CD8-positive, alpha-beta memory T cell (primary cell): ENCODE data around the gene MALAT1. TPM values are rescaled to one million over a fixed set of nuclear protein-coding genes. Genes with fewer than 3 reads are reported as not detected.

Experiments
- CTCF ChIA-PET: fragments of 350-600 bp; sonication (Branson Sonifier 250); formaldehyde crosslinking; loops from one replicate; lab custom pipeline; 2021; ENCODE audit warnings: antibody characterized with exemption; lab: Charles Lee
- POLR2A ChIA-PET: fragments of 350-600 bp; sonication (Branson Sonifier 250); formaldehyde crosslinking; loops from one replicate; lab custom pipeline; 2021; ENCODE audit warnings: antibody characterized with exemption; lab: Charles Lee
- DNase-seq, 5 donors: peaks; one replicate each; pipeline versions ENCODE4 v3.0.0 to v3.0.0-alpha.2; 2020 to 2022; ENCODE audit warnings: mixed read lengths in 1 of 5
- H3K27ac ChIP-seq: one replicate; pipeline ENCODE4 v1.7.0; 2013; ENCODE audit warnings: low read depth, mild to moderate bottlenecking, low read length, moderate library complexity
- H3K27me3 ChIP-seq: 2 replicates; pipeline ENCODE4 v1.7.0; 2013; ENCODE audit warnings: low read length, mild to moderate bottlenecking; ENCODE audit not compliant: insufficient read depth, poor library complexity, severe bottlenecking
- H3K36me3 ChIP-seq: 2 replicates; pipeline ENCODE4 v1.7.0; 2013; ENCODE audit warnings: mild to moderate bottlenecking, low read length, moderate library complexity; ENCODE audit not compliant: insufficient read depth
- H3K4me1 ChIP-seq: 2 replicates; pipeline ENCODE4 v1.7.0; 2013; ENCODE audit warnings: mild to moderate bottlenecking, low read length, moderate library complexity; ENCODE audit not compliant: insufficient read depth
- H3K4me3 ChIP-seq: 2 replicates; pipeline ENCODE4 v1.7.0; 2013; ENCODE audit warnings: mild to moderate bottlenecking, low read length
- H3K9me3 ChIP-seq: 2 replicates; pipeline ENCODE4 v1.7.0; 2013; ENCODE audit warnings: mild to moderate bottlenecking, low read length
- H3K27ac Mint-ChIP-seq, 8 donors: one replicate each; pipeline ENCODE4 v1.8.0; 2020 to 2021; ENCODE audit warnings: mixed read lengths in 8 of 8, mild to moderate bottlenecking in 6 of 8, inconsistent platforms in 3 of 8, moderate library complexity in 3 of 8
- H3K27me3 Mint-ChIP-seq, 2 donors: one replicate each; pipeline ENCODE4 v1.8.0; 2020 to 2021; ENCODE audit warnings: mixed read lengths in 2 of 2, mild to moderate bottlenecking in 1 of 2, moderate library complexity in 1 of 2
- H3K36me3 Mint-ChIP-seq, 3 donors: one replicate each; pipeline ENCODE4 v1.8.0; 2020 to 2021; ENCODE audit warnings: mixed read lengths in 3 of 3, inconsistent platforms in 1 of 3, mild to moderate bottlenecking in 1 of 3
- H3K4me1 Mint-ChIP-seq, 3 donors: one replicate each; pipeline ENCODE4 v1.8.0; 2020 to 2021; ENCODE audit warnings: mixed read lengths in 3 of 3, inconsistent platforms in 1 of 3, mild to moderate bottlenecking in 1 of 3
- H3K4me3 Mint-ChIP-seq, 7 donors: one replicate each; pipeline ENCODE4 v1.8.0; 2020 to 2021; ENCODE audit warnings: mixed read lengths in 7 of 7, mild to moderate bottlenecking in 6 of 7, moderate library complexity in 4 of 7, inconsistent platforms in 2 of 7
- H3K9me3 Mint-ChIP-seq, 5 donors: one replicate each; pipeline ENCODE4 v1.8.0; 2020 to 2022; ENCODE audit warnings: mixed read lengths in 5 of 5, mild to moderate bottlenecking in 3 of 5, moderate library complexity in 2 of 5, inconsistent platforms in 1 of 5
- polyA plus RNA-seq: library from polyadenylated mRNA; unstranded; fragments of 300-500 nt; fragmentation: Illumina TruSeq; gene quantifications from one replicate; pipeline ENCODE4 v1.2.3, GENCODE V29; 2021
- total RNA-seq, 2 experiments: library from RNA; stranded (reverse); gene quantifications; one replicate each; pipeline ENCODE4 v1.2.3, GENCODE V29; 2021

MALAT1 gene
- total and polyA plus RNA-seq, 3 experiments from 2014 or later: 2,529 to 4,912 (median 4,639) TPM

DNA sequence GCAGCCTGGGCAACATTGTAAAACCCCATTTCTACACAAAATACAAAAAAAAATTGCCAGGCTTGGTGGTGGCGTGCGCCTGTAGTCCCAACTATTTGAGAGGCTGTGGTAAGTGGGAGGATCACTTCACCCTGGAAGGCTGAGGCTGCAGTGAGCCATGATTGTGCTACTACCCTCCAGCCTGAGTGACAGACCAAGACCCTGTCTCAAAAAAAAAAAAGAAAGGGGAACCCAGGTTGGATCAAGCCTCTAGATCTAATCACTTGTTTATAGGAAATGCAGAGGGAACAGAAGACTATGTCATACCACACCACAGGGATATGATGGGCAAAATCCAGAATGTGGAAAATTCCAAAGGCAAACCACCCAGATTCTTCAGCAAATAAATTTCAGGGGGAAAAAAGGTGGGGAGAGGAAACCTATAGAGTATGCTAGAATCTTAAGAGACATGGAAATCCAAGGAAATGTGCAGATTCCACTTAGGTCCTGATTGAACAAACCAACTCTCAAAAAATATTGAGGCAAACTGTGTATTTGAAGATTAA, 16.5 kb upstream of the MALAT1 start:
- H3K36me3 ChIP-seq: no peaks in the 10 kb centered on the region
- H3K27me3 Mint-ChIP-seq: no peaks in the 10 kb centered on the region
- H3K9me3 ChIP-seq: no peaks in the 10 kb centered on the region
- no peaks in the 10 kb centered on the region for H3K4me1 ChIP-seq
- H3K4me3 ChIP-seq: no peak overlapping the region
- no peak for DNase-seq
- peaks cover 3 to 13% (median 6%) of the 10 kb centered on the region in 3 donors for H3K4me1 Mint-ChIP-seq
- CTCF ChIA-PET: interaction anchor here (0.8 to 11.5 kb wide), 2 partner anchors 10 to 14 kb away, joined by 3 to 132 read pairs; partner anchors contain the start of gene MALAT1
- H3K27ac Mint-ChIP-seq: no peak overlapping the region
- H3K36me3 Mint-ChIP-seq: peaks cover 0 to 4% (median 0%) of the 10 kb centered on the region in 3 donors
- H3K27ac ChIP-seq: no peak overlapping the region
- no peaks in the 10 kb centered on the region for H3K9me3 Mint-ChIP-seq
- POLR2A ChIA-PET: interaction anchor here (1.1 to 1.2 kb wide), 2 partner anchors 10 to 12 kb away, joined by 3 read pairs; no protein-coding TSS in a partner anchor
- no peaks in the 10 kb centered on the region for H3K27me3 ChIP-seq
- no peak overlapping the region for H3K4me3 Mint-ChIP-seq

- Mint-ChIP-seq H3K9me3 (no peaks in the 10 kb centered on the region), H3K4me1 (peaks cover 0 to 3% (median 2%) of the 10 kb centered on the region in 3 donors), H3K4me3 (no peak overlapping the region), H3K27me3 (peaks cover 0 to 3% of the 10 kb centered on the region in 2 donors), H3K36me3 (no peaks in the 10 kb centered on the region), H3K27ac (no peak overlapping the region)
- POLR2A ChIA-PET: interaction anchor here (0.9 to 1.6 kb wide), 5 partner anchors 11 to 66 kb away, joined by 3 to 5 read pairs (median 4); no protein-coding TSS in a partner anchor
- H3K9me3 ChIP-seq: no peaks in the 10 kb centered on the region
- CTCF ChIA-PET: interaction anchor here (0.9 to 1.6 kb wide), 5 partner anchors 8 to 70 kb away, joined by 3 to 4 read pairs (median 3); no protein-coding TSS in a partner anchor
- H3K4me1 ChIP-seq: no peaks in the 10 kb centered on the region
- H3K36me3 ChIP-seq: no peaks in the 10 kb centered on the region
- H3K27ac ChIP-seq: no peak overlapping the region
- no peaks in the 10 kb centered on the region for H3K27me3 ChIP-seq
- no peak for DNase-seq
- H3K4me3 ChIP-seq: no peak overlapping the region
Measured at GRCh38 chr11:65485920-65486219, 13.0 kb upstream of the MALAT1 start.

GRCh38 chr11:65486570-65487466, 12.0 kb upstream of the MALAT1 start:
- Mint-ChIP-seq H3K4me1 (peaks cover 0 to 3% (median 2%) of the 10 kb centered on the region in 3 donors), H3K4me3 (no peak overlapping the region), H3K27me3 (peaks cover 0 to 3% of the 10 kb centered on the region in 2 donors), H3K27ac (peak overlapping the region in 1 of 8 donors; percentile 29), H3K36me3 (no peaks in the 10 kb centered on the region), H3K9me3 (no peaks in the 10 kb centered on the region)
- POLR2A ChIA-PET: interaction anchor here (0.9 to 1.9 kb wide), 5 partner anchors 9 to 67 kb away, joined by 3 to 14 read pairs (median 3); partner anchors contain the start of gene MALAT1
- Histone ChIP-seq H3K9me3 (no peaks in the 10 kb centered on the region), H3K36me3 (no peaks in the 10 kb centered on the region), H3K27ac (no peak overlapping the region), H3K4me3 (no peak overlapping the region), H3K27me3 (no peaks in the 10 kb centered on the region), H3K4me1 (no peaks in the 10 kb centered on the region)
- CTCF ChIA-PET: interaction anchor here (1.1 to 3.8 kb wide), 4 partner anchors 8 to 22 kb away, joined by 3 to 19 read pairs (median 4); partner anchors contain the start of gene MALAT1
- DNase-seq: no peak

- POLR2A ChIA-PET: interaction anchor here (0.8 to 1.9 kb wide), 3 partner anchors 9 to 15 kb away, joined by 3 to 14 read pairs (median 3); partner anchors contain the start of gene MALAT1
- Histone ChIP-seq H3K27me3 (no peaks in the 10 kb centered on the region), H3K4me3 (no peak overlapping the region), H3K9me3 (no peaks in the 10 kb centered on the region), H3K27ac (no peak overlapping the region), H3K36me3 (no peaks in the 10 kb centered on the region), H3K4me1 (no peaks in the 10 kb centered on the region)
- peak overlapping the region in 1 of 8 donors; percentile 29 for H3K27ac Mint-ChIP-seq
- peaks cover 0 to 3% of the 10 kb centered on the region in 2 donors for H3K27me3 Mint-ChIP-seq
- no peaks in the 10 kb centered on the region for H3K36me3 Mint-ChIP-seq
- DNase-seq: no peak
- no peak overlapping the region for H3K4me3 Mint-ChIP-seq
- peaks cover 0 to 3% (median 2%) of the 10 kb centered on the region in 3 donors for H3K4me1 Mint-ChIP-seq
- no peaks in the 10 kb centered on the region for H3K9me3 Mint-ChIP-seq
- CTCF ChIA-PET: interaction anchor here (1.5 to 3.8 kb wide), 3 partner anchors 9 to 68 kb away, joined by 3 to 19 read pairs (median 5); partner anchors contain the start of gene MALAT1
Measured at GRCh38 chr11:65487467-65488272, 11.2 kb upstream of the MALAT1 start.

DNA sequence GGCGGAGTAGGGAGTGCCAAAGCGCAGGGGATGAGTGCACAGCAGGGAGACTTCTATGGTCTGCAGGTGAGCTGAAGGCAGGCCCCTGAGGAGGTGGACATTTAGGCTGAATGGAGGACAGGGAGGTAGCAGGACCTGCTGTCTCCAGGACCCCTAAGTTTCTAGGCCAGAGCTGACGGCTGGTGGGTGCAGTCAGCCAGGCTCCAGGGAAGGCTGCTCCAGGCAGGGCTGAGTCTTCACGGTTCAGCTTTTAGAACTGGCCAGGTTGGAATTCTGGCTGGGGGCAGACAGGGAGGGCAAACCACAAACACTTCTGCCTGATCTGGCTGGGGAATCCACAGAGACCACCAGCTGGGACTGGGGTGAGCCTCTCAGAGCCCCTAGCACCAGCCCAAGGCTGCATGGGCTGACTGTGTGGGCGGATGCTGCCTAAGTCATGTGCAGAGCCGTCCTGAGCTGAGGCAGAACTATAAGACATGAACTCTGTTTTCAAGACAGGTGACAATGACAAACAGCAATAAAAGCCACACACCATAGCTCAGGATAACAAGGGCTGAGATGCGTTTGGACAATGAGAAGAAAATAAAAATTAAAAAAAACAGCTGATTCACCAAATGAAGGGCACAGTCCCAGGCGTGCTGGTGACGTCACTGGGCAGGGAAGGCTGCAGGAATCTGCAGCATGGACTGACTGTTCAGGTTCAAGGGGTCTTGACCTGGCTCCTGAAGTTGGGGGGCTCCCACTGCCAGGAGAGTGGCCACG, 10.4 kb upstream of the MALAT1 start:
- no peak overlapping the region for H3K27ac ChIP-seq

GRCh38 chr11:65489035-65489705, 9.7 kb upstream of the MALAT1 start:
- H3K27ac ChIP-seq: no peak overlapping the region
- Mint-ChIP-seq H3K9me3 (no peaks in the 10 kb centered on the region), H3K27ac (no peak overlapping the region), H3K27me3 (peaks cover 0 to 3% of the 10 kb centered on the region in 2 donors), H3K4me1 (peaks cover 0 to 7% (median 2%) of the 10 kb centered on the region in 3 donors), H3K36me3 (no peaks in the 10 kb centered on the region), H3K4me3 (no peak overlapping the region)
- DNase-seq: no peak
- no peaks in the 10 kb centered on the region for H3K27me3 ChIP-seq
- CTCF ChIA-PET: interaction anchor here (0.7 to 3.8 kb wide), 4 partner anchors 9 to 69 kb away, joined by 3 to 19 read pairs (median 4); partner anchors contain the start of gene MALAT1
- H3K36me3 ChIP-seq: no peaks in the 10 kb centered on the region
- no peaks in the 10 kb centered on the region for H3K4me1 ChIP-seq
- no peaks in the 10 kb centered on the region for H3K9me3 ChIP-seq
- H3K4me3 ChIP-seq: no peak overlapping the region
- POLR2A ChIA-PET: interaction anchor here (0.6 to 2.0 kb wide), 4 partner anchors 12 to 20 kb away, joined by 3 to 10 read pairs (median 6); no protein-coding TSS in a partner anchor

More for the DNA sequence above, 10.4 kb upstream of the MALAT1 start:
- H3K4me1 ChIP-seq: no peaks in the 10 kb centered on the region
- ChIA-PET POLR2A (interaction anchor here (0.6 to 2.0 kb wide), 6 partner anchors 8 to 21 kb away, joined by 3 to 14 read pairs (median 6); partner anchors contain the start of gene MALAT1), CTCF (interaction anchor here (0.7 to 3.8 kb wide), 4 partner anchors 10 to 69 kb away, joined by 3 to 19 read pairs (median 4); partner anchors contain the start of gene MALAT1)
- Mint-ChIP-seq H3K27me3 (peaks cover 0 to 3% of the 10 kb centered on the region in 2 donors), H3K9me3 (no peaks in the 10 kb centered on the region), H3K4me1 (peaks cover 0 to 7% (median 2%) of the 10 kb centered on the region in 3 donors), H3K4me3 (no peak overlapping the region), H3K27ac (peak overlapping the region in 1 of 8 donors; percentile 44), H3K36me3 (no peaks in the 10 kb centered on the region)
- no peaks in the 10 kb centered on the region for H3K9me3 ChIP-seq
- H3K4me3 ChIP-seq: no peak overlapping the region
- peak in 1 of 5 donors; percentile 15 for DNase-seq
- H3K36me3 ChIP-seq: no peaks in the 10 kb centered on the region
- H3K27me3 ChIP-seq: no peaks in the 10 kb centered on the region
